COR-L47 (cell line): ENCODE data around the gene STIMATE.

Experiments
- DNase-seq: peaks from one replicate; lab custom pipeline; 2025; lab: John Stamatoyannopoulos, UW

The STIMATE gene

DNA sequence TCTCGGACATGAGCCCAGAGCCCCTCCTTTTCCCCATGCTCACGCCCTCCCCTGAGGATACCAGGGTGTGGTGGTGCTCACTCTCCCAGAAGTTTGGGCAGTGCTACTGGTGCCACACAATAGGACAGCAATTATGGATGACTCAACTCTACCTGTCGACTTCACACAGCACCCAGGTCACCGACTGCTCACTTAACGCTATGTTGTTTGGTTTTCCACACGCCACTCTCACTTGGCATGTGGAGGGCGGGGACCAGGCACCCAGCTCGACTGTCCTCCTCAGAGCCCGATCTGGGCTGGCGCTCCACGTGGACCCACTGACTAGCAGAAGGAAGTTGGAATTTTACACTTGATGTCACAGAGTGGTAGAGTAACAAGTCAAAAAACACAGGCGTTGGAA is 30.9 kb downstream of the STIMATE start:
- DNase-seq: no peak

DNA sequence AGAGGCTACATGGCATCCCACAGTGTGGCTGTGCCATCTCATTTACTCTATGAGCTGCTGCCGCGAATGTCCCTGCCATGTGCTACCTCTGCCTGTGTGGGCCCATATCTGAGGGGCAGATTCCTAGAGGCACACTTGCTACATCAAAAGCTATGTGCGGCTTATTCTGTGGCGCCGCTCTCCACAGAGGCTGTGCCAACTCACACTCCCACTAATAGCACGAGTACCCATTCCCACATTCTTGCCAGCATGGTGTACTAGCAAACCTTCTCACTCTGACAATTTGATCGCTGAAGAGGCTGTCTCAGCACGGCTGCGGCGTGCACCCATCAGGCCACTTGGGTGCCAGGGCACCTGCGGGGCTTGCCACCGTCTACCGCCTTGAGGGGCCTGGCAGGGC is 31.4 kb downstream of the STIMATE start:
- DNase-seq: no peak

DNA sequence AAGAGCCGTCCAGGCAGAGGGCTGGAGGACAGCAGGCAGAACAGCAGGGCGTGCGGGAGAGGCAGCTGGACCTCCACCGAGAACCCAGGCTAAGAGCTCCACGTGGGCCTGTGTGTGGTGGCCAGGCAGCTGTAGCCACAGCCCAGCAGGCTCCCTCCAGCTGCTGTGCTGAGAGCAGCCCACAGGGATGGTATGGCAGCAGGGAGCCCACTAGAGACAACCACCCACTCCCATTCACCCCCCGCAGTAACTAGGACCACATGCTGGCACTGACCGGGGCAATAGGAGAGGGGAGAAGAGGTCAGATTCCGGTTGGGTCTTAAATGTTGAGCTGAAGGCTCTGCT is 37.0 kb downstream of the STIMATE start:
- peak; percentile 12 for DNase-seq

DNA sequence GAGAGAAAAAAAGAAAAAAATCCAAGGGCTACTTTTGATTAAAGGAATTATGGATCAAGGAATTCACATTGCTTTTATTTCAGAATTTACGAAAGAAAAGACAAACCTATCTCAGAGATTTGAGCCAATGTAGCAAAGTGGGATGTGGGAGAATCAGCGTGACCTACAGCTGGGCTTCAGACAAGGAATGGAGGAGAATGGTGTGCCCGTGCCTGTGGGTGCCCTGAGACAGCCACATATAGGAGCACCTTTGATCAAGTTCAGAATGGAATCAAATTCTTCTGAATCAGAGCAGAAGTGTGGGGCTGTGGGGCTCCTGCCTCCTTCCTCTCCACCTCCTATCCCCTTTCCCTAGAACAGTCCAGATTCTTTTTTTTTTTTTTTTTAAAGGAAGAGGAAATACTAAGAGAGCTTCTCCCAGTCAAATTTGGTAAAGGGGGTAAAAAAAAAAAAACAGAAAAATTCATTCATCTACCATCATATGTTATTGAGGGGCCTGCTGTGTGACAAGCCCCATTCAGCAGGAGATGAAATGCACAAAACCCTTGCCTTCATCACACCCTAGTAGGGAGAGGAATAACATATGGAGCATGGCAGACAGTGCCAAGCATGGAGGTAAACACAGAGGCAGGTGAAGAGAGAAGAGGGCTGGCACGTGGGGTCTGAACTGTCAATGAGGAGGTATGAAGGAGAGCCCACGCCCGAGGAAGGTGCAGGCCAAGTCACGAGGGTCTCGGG is 37.5 kb downstream of the STIMATE start:
- DNase-seq: no peak

DNA sequence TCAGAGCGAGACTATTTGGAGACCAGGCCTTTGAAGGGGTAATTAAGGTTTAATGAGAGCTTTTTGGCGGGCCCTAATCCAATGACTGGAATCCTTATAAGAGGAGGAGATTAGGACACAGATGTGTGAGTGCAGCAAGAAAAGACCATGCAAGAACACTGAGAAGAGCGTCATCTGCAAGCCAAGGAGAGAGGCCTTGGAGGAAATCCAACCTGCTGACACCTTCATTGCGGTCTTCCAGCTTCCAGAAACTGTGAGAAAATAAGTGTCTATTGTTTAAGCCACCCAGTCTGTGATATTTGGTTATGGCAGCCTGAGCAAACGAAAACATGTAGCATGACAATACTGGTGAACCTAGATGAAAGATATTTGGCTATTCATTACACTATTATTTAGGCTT is 39.5 kb downstream of the STIMATE start:
- no peak for DNase-seq

DNA sequence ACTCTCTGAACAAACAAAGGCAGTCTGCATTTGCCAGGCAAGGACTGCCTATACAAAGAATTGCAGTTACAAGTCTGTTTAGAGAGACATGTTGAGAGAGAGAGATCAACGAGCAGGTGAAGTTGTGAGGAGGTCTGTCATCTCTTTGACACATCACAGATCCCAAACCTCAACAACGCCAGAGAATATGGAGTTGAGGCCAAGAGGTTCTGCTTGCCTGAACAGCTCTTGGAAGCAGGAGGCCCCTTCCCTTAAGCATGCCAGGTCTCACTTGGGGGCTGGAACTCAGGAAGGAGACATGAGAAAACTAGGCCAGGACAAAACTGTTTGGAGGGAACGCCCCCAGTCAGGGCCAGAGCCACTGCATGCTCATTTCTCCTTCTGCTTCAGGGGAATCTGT is 40.2 kb downstream of the STIMATE start:
- no peak for DNase-seq

DNA sequence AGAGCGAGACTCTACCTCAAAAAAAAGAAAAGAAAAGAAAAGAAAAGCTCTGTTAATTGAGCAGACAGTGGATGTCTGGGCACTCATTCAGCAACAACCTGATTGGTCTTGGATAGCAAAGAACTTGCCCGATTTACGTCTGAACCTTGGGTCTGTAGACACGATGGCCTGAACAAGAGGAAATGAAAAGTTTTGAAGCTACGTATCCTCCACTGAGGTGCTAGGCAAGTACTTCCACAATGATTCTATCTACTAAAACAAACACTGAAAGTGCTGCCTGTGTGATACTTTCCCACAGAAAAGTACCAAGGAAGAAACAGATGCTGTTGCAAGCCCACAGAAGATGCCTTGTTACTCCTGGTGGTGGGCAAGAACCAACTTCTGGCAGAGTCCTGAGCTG is 40.7 kb downstream of the STIMATE start:
- DNase-seq: no peak

GRCh38 chr3:52854013-52854412 is 43.3 kb downstream of the STIMATE start:
- no peak for DNase-seq

DNA sequence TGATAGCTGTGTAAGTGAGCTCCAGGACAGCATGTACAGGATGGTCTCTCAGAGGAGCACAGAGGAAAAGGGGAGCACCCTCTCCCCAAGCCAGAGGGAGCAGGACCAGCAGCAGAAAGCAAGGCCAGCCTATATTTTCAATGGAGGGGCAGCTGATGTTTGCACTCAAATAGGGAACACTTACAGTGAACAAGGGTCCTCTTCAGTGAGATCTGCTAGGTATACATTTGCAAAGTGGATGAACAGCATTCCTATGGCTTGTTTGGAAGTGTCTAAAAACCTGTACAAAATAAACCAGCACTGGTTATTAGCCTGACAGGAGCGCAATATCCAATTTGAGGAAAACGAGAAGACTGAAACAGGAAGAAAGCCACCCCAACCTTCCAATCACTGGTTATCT is 44.9 kb downstream of the STIMATE start:
- no peak for DNase-seq

DNA sequence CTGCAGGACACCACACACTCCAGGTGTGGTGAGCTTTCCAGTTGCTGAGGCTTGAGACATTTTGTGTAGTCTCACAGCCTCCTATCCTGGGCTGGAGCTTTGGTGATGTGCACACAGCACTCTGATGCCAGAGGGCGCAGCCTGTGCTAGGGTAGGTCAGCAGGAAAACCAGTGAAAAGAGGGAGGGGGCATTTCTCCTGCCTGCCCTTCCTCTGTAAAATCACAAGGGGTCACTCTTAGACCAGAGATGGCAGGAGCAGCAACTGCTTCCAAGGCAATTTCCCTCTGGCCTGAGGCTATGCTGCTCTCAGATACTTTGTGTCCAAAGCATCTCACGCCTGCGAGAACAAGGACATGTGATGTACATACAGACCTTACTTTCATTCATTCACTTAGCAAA is 46.0 kb downstream of the STIMATE start:
- DNase-seq: peak; percentile 34

DNA sequence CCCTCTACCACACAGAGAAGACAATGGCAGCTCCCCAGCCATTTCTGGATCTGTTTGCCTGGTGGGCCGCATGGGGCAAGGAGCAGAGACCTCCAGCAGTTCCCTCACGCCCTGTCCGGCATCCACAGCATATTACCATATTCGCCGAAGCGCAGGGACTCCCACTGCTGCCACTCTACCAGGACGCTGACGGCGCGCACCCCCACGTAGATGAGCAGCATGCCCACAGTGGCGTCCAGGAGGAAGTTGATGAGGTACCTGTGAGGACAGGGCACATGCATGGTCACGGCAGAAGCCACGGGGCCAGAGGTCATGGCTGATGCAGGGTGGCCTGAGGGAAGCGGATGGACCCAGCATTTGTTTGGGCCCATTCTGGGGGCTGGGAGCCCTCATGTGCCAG is 47.7 kb downstream of the STIMATE start:
- no peak for DNase-seq

- no peak for DNase-seq
Observed at GRCh38 chr3:52848617-52849016, 48.7 kb downstream of the STIMATE start.

DNA sequence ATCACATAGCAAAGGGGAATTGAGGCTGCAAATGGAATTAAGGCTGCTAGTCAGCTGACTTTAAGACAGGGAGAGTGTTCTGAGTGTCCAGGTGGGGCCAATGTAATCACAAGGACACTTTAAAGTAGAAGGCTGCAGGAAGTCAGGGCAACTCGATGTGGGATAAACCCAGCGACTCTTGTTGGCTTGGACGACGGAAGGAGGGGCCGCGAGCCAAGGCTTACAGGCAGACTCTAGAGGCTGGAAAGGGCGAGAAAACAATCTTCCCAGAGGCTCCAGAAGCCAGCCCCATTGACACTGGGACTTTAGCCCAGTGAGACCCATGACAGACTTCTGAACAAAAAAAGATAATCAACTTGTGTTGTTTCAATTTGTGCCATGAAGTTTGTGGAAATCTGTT is 49.6 kb downstream of the STIMATE start:
- DNase-seq: no peak

DNA sequence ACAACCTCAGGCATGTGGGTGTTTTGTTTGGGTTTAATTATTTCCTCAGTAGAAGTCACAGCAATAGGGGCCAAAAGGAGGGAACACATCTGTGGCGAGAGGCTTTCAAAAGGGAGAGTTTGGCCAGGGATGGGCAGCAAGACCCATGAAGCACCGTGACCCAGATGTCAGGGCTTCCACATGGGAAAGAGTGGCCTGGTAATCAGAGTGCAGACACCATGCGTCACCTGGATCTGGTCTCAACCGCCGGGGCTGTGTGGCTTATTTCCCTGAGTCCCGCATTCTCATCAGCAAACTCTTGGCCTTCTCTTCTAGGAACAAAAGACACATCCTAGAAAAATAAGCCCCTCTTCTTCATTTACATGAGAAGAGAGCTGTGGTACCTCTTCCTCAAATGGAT is 50.1 kb downstream of the STIMATE start:
- DNase-seq: no peak

GRCh38 chr3:52846432-52846965 is 50.8 kb downstream of the STIMATE start:
- DNase-seq: no peak

DNA sequence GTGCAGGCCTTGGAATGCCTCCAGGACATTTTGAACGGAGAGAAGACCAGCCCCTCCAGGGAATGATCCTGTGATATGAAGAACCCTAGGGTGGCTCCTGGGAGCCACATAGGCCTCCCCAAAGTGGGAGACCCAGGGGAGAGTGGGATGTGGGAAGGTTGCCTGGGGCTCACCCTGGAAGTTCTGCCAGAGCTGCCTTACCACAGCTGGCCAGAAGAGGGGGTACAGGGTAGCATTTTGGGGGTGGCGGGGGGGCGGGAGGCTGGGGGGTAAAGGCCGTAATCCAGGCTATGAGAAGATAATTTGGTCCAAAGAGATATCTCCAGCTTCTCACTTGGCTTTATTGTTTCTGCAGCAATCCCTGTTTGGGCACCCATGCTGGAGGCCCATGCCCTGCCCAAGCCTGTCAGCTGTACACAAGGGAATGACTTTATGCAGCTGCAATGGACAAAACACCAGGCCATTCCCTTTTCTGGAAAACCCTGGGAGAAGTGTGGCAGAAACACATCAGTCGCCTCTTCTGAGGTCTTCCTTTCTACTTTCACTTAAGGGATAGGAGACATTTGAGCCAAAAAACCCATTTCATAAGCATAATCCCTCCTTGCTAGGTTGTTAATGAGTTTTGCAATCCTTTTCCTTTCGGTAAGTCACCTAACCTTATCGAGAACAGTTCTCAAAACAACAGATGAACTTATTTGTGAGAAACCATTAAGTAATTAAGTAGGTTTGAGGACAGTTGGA is 51.5 kb downstream of the STIMATE start:
- no peak for DNase-seq

GRCh38 chr3:52845157-52845556 is 52.2 kb downstream of the STIMATE start:
- no peak for DNase-seq

DNA sequence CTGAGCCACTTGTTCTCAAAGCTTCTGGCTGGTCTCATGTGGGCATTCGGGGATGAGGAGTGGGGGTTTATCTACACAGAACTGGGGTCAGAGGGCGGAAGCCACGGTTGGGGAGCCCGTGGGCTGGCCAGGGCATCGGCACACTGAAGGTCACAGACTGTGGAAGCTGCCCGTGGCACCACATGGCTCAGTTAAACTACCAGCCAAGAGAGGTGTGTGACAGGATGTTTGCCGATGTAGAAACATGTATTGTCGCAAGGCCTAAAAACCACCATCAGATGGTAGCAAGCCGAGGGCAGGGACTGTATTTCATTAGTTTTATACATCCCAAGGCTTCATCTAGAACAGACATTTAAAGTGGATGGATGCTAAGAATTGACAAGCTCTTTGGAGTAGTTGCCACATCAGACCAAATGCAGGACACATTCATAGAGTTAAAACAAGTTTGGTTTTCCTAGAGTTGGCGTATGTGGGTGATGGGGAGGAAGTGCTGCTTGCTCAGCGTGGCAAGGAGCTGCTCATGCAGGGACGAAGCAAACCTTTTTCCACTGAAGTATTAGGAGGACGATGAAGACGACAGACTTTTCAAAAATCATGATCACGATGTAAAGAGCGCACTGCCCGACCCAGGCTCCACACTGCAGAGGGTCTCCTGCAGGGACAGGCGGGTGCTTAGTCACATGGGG is 52.9 kb downstream of the STIMATE start:
- DNase-seq: no peak

- no peak for DNase-seq
Observed at GRCh38 chr3:52843881-52844280, 53.5 kb downstream of the STIMATE start.

GRCh38 chr3:52843108-52843865 is 54.1 kb downstream of the STIMATE start:
- DNase-seq: no peak

DNA sequence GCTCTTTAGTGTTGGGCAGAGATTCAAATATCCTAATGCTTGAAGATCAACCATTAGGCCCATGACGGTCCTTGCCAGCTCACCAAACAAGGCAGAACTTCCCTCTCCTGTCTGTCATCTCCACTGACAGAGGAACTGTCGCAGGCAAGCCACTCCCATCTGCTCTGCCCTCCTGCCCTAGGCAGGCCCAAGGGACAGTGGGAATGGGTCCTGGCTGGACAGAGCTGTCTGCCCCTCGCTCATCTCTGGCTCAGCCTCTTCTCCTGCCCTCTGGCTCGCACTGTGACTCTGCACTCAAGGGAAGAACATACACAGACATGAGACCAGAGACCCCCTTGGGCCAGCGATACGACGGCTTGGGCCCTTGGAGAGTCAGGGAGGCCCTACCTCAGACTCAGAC is 54.9 kb downstream of the STIMATE start:
- DNase-seq: no peak

- no peak for DNase-seq
Observed at GRCh38 chr3:52841981-52842340, 55.4 kb downstream of the STIMATE start.
